COR-L47 (cell line): ENCODE results near the gene IGF1R.

ENCODE experiments used
- DNase-seq: peaks from one replicate; lab custom pipeline; 2025; lab: John Stamatoyannopoulos, UW

Gene IGF1R

DNA sequence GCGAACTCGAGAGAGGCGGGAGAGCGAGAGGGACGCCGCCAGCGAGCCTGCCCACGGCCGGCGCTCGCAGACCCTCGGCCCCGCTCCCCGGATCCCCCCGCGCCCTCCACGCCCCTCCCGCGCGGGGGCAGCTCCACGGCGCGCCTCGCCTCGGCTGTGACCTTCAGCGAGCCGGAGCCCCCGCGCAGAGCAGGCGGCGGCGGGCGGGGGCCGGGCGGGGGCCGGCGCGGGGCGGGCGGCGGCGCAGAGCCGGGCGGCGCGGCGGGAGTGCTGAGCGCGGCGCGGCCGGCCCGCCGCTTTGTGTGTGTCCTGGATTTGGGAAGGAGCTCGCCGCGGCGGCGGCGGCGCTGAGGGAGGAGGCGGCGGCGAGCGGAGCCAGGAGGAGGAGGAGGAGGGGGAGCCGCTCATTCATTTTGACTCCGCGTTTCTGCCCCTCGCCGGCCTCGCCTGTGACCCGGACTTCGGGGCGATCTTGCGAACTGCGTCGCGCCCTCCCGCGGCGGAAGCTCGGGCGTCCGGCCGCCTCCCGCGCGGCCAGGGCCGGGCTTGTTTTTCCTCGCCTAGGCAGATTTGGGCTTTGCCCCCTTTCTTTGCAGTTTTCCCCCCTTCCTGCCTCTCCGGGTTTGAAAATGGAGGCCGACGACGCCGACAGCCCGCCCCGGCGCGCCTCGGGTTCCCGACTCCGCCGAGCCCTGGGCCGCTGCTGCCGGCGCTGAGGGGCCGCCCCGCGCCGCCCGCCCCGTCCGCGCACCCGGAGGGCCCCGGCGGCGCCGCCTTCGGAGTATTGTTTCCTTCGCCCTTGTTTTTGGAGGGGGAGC lies 524 bp downstream of the IGF1R start:
- no peak for DNase-seq

- no peak for DNase-seq
Measured at GRCh38 chr15:98649472-98650416, 1.4 kb downstream of the IGF1R start.

- peak; percentile 31 for DNase-seq
Measured at GRCh38 chr15:98650417-98651035, 2.2 kb downstream of the IGF1R start.

GRCh38 chr15:98651036-98651481 lies 2.7 kb downstream of the IGF1R start:
- no peak for DNase-seq

DNA sequence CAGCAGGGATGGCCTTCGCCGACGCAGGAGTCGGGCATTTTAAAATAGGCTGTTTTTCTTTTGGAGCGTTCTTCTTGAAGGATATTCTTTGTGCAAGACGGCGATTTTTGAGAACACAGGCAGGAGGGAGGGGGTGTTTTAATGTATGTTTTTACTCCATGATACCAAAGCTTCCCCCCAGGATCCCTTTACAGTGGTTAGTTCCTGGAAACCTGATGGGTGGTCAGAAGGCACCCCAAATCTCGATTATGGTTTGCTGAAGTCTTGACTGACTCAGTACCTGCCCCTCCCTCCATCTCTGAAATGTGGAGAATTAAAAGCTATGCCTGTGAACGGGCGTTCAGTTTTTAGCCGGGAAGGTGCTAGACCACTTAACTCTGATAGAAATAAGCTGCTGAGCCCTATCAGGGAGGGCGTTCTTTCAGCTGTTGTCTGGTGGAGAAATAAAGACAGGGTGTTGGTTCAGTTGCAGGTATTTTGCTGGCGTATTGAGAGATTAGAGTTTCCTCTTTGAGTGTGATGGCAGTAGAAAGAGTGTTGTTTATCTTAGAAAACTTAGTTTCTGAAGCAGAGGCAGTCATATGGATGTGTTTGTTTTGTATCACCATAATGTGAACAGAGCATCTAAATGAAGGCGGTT lies 3.4 kb downstream of the IGF1R start:
- no peak for DNase-seq

DNA sequence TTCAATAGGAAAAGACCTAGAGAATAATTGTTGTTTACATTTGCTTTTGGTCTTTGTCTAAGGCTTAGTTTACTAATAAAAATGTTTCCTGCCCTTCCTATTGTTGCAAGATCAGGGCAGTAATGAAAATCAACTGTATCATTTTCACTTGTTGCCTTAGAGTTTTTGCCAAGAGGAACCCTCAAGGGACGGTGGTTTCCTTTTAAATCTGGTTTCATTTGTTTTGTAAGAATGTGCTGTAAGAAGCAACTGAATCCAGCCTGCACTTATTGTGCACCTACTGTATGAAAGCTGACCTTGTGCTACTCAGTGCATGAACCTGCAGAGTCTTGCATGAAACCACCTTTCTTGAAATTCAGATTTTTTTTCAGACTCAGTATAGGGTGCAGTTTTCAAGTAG lies 5.3 kb downstream of the IGF1R start:
- no peak for DNase-seq

- DNase-seq, result no peak
Measured at GRCh38 chr15:98654790-98655360, 6.5 kb downstream of the IGF1R start.

- DNase-seq, result no peak
Measured at GRCh38 chr15:98655732-98656131, 7.4 kb downstream of the IGF1R start.

DNA sequence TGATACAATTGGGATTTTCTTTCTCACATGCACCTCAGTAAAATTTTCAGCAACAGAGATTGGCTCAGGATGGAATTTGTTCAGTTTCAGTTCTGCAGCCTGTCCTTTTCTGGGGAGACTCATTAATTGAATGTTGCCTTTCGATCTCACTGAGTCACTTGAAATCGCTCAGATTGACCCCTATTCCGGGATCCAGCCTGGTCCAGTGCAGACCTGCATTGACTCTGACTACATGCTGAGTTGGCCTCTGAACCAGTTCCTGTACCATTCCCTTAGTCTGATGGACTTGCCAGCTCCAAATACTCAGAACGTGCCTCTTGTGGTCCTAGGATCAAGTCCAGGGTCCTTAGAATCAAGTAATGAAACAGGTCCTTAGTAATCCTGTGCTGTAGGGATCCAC lies 9.4 kb downstream of the IGF1R start:
- no peak for DNase-seq

GRCh38 chr15:98658831-98659699 lies 10.7 kb downstream of the IGF1R start:
- peak; percentile 38 for DNase-seq

GRCh38 chr15:98660055-98660454 lies 11.7 kb downstream of the IGF1R start:
- no peak for DNase-seq

- DNase-seq, result no peak
Measured at GRCh38 chr15:98663045-98663444, 14.7 kb downstream of the IGF1R start.

GRCh38 chr15:98663606-98664005 lies 15.3 kb downstream of the IGF1R start:
- no peak for DNase-seq

DNA sequence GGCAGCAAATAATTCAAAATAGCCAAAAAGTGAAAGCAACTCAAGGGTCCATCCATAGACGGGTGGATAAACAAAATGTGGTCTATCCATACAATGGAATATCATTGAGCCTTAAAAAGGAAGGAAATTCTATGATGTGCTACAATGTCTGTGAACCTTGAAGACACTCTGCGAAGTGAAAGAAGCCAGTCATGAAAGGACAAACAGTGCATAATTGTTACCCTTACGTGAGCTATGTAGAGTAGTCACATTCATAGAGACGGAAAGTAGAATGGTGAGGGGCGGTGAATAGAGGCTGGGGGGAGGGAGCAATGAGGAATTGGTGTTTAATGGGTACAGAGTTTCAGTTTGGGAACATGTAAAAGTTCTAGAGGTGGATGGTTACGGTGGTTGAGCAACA lies 18.1 kb downstream of the IGF1R start:
- no peak for DNase-seq

GRCh38 chr15:98666841-98667240 lies 18.5 kb downstream of the IGF1R start:
- no peak for DNase-seq

GRCh38 chr15:98667521-98668179 lies 19.3 kb downstream of the IGF1R start:
- no peak for DNase-seq

DNA sequence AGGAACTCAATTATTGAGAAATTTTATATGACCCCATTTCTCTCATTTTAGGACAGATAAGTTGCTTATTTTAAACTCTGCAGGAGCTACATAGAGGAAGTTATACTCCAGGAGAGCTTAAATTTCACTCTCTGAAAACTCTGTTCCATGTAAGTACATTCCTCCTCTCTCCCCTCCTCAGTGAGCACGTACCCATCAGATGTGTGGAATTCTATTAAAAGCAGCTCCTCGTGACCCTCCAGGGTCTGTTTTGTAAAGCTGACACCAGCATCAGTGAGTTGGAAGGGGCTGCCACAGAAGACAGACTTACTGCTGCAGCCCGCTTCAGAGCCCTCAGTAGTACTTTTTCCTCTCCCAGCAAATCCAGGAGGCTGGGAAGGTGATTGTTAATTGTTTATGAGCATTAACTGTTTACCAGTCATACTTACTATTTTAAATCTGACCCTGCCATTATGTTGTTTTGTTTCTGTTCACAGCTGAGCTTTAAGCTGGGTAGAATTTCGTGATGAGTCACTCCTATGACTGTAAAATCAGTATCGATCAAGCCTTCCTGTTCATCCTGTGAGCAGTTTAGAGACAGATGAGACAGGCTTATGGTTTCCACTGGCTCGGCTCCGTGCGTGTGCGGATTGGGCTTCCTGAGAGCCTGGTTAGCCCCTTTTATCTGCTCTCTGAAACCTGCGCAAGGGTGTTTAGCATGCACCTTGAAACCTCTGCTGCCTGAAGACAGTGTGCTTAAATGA lies 20.4 kb downstream of the IGF1R start:
- DNase-seq, result no peak

DNA sequence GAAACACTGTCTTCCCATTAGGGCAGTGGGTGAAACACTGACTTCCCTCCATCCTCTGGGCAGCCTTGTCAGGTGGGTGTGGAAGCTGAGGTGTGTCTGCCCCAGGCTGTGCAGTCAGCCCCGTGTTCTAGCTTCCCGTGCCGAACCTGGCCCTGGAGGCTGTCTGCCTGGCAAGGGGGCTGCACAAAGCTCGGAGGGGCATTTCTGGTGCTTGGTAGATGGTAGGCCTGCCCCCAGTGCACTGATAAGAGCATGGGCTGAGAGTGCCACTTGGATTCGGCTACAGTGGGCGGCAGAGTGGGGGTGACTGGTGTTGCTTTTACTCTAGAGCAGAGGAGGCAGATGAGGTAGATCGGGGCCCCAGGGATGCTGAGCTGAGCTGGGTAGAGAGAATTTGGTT lies 21.3 kb downstream of the IGF1R start:
- DNase-seq, result no peak
